Measurements from ENCODE around the gene TMPRSS13. TPM values are rescaled to one million over a fixed set of nuclear protein-coding genes. Genes with fewer than 3 reads are reported as not detected.

TMPRSS13 gene
- total and polyA plus RNA-seq, 2 experiments from 2014 or later = not detected

GRCh38 chr11:117946156-117946841 is 17.1 kb upstream of the TMPRSS13 start:
- Histone ChIP-seq H3K27ac (no peak overlapping the region), H3K9ac (no peak overlapping the region), H3F3A (ENCODE audit: insufficient read depth) (no peaks in the 10 kb centered on the region), H3K9me2 (ENCODE audit: insufficient read depth) (no peaks in the 10 kb centered on the region), H3K4me2 (ENCODE audit: unreplicated experiment) (no peak overlapping the region), H2AFZ (no peak overlapping the region), H3K27me3 (replicated peaks; ENCODE audit: insufficient read depth) (peaks cover 34% of the 10 kb centered on the region), H4K20me1 (ENCODE audit: insufficient read depth) (no peaks in the 10 kb centered on the region), H3K4me1 (ENCODE audit: insufficient read depth) (no peaks in the 10 kb centered on the region), H3K9me3 (ENCODE audit: low read depth) (no peaks in the 10 kb centered on the region), H3K36me3 (ENCODE audit: low read depth) (no peaks in the 10 kb centered on the region), H3K79me2 (ENCODE audit: insufficient read depth) (no peaks in the 10 kb centered on the region), H3K4me3 (no peak overlapping the region)
- in situ Hi-C loops (cut with MboI) = no loop called here
- 56 to 68% methylated on average over 5 of the region's 5 CpGs for WGBS, 2 experiments (ENCODE audit: low coverage in 1 of 2, low lambda C conversion rate in 2 of 2, missing lambda C conversion rate in 2 of 2)
- no peak for DNase-seq
- TF ChIP-seq EZH2phosphoT487 (IDR thresholded peaks at IDR 0.05; ENCODE audit: insufficient read depth, low read depth) = no peak
- TF ChIP-seq EZH2 (IDR thresholded peaks at IDR 0.05; ENCODE audit: insufficient read depth, poor library complexity, severe bottlenecking) = no peak

GRCh38 chr11:117945047-117945810 is 16.0 kb upstream of the TMPRSS13 start:
- H3K27me3 ChIP-seq (replicated peaks; ENCODE audit: insufficient read depth) = peaks cover 36% of the 10 kb centered on the region
- H3K27ac ChIP-seq = no peak overlapping the region
- no peaks in the 10 kb centered on the region for H3K9me2 ChIP-seq (ENCODE audit: insufficient read depth)
- TF ChIP-seq EZH2 (IDR thresholded peaks at IDR 0.05; ENCODE audit: insufficient read depth, poor library complexity, severe bottlenecking) = no peak
- no peak for TF ChIP-seq EZH2phosphoT487 (IDR thresholded peaks at IDR 0.05; ENCODE audit: insufficient read depth, low read depth)
- H3K9ac ChIP-seq = no peak overlapping the region
- H3K4me3 ChIP-seq = no peak overlapping the region
- H3K9me3 ChIP-seq (ENCODE audit: low read depth) = no peaks in the 10 kb centered on the region
- no peaks in the 10 kb centered on the region for H3F3A ChIP-seq (ENCODE audit: insufficient read depth)
- H4K20me1 ChIP-seq (ENCODE audit: insufficient read depth) = no peaks in the 10 kb centered on the region
- in situ Hi-C loops (cut with MboI) = no loop called here
- no peaks in the 10 kb centered on the region for H3K4me1 ChIP-seq (ENCODE audit: insufficient read depth)
- H3K79me2 ChIP-seq (ENCODE audit: insufficient read depth) = no peaks in the 10 kb centered on the region
- WGBS, 2 experiments (ENCODE audit: low coverage in 1 of 2, low lambda C conversion rate in 2 of 2, missing lambda C conversion rate in 2 of 2) = 40 to 44% methylated on average over 7 of the region's 7 CpGs
- H3K4me2 ChIP-seq (ENCODE audit: unreplicated experiment) = no peak overlapping the region
- DNase-seq = no peak
- no peaks in the 10 kb centered on the region for H3K36me3 ChIP-seq (ENCODE audit: low read depth)
- no peak overlapping the region for H2AFZ ChIP-seq

- Histone ChIP-seq H3K27me3 (replicated peaks; ENCODE audit: insufficient read depth) (peaks cover 36% of the 10 kb centered on the region), H3K9me2 (ENCODE audit: insufficient read depth) (no peaks in the 10 kb centered on the region), H3F3A (ENCODE audit: insufficient read depth) (no peaks in the 10 kb centered on the region), H3K36me3 (ENCODE audit: low read depth) (no peaks in the 10 kb centered on the region), H3K9ac (no peak overlapping the region), H3K9me3 (ENCODE audit: low read depth) (no peaks in the 10 kb centered on the region), H3K27ac (no peak overlapping the region), H3K79me2 (ENCODE audit: insufficient read depth) (no peaks in the 10 kb centered on the region), H2AFZ (no peak overlapping the region), H4K20me1 (ENCODE audit: insufficient read depth) (no peaks in the 10 kb centered on the region), H3K4me3 (no peak overlapping the region), H3K4me2 (ENCODE audit: unreplicated experiment) (no peak overlapping the region), H3K4me1 (ENCODE audit: insufficient read depth) (no peaks in the 10 kb centered on the region)
- in situ Hi-C loops (cut with MboI) = no loop called here
- 80 to 81% methylated on average over 5 of the region's 5 CpGs for WGBS, 2 experiments (ENCODE audit: low coverage in 1 of 2, low lambda C conversion rate in 2 of 2, missing lambda C conversion rate in 2 of 2)
- TF ChIP-seq EZH2 (IDR thresholded peaks at IDR 0.05; ENCODE audit: insufficient read depth, poor library complexity, severe bottlenecking) = no peak
- no peak for TF ChIP-seq EZH2phosphoT487 (IDR thresholded peaks at IDR 0.05; ENCODE audit: insufficient read depth, low read depth)
- DNase-seq = no peak
Observed at GRCh38 chr11:117944554-117944953, 15.4 kb upstream of the TMPRSS13 start.

GRCh38 chr11:117941976-117942654 is 12.9 kb upstream of the TMPRSS13 start:
- 54 to 56% methylated on average over 6 of the region's 6 CpGs for WGBS, 2 experiments (ENCODE audit: low coverage in 1 of 2, low lambda C conversion rate in 2 of 2, missing lambda C conversion rate in 2 of 2)
- H3K27ac ChIP-seq = no peak overlapping the region
- no peak overlapping the region for H3K4me2 ChIP-seq (ENCODE audit: unreplicated experiment)
- H4K20me1 ChIP-seq (ENCODE audit: insufficient read depth) = no peaks in the 10 kb centered on the region
- no peaks in the 10 kb centered on the region for H3K79me2 ChIP-seq (ENCODE audit: insufficient read depth)
- H2AFZ ChIP-seq = no peak overlapping the region
- no peaks in the 10 kb centered on the region for H3K9me2 ChIP-seq (ENCODE audit: insufficient read depth)
- H3K9me3 ChIP-seq (ENCODE audit: low read depth) = no peaks in the 10 kb centered on the region
- no peak overlapping the region for H3K9ac ChIP-seq
- no peaks in the 10 kb centered on the region for H3K36me3 ChIP-seq (ENCODE audit: low read depth)
- peaks cover 38% of the 10 kb centered on the region for H3K27me3 ChIP-seq (replicated peaks; ENCODE audit: insufficient read depth)
- no peaks in the 10 kb centered on the region for H3K4me1 ChIP-seq (ENCODE audit: insufficient read depth)
- in situ Hi-C loops (cut with MboI) = no loop called here
- no peaks in the 10 kb centered on the region for H3F3A ChIP-seq (ENCODE audit: insufficient read depth)
- TF ChIP-seq EZH2phosphoT487 (IDR thresholded peaks at IDR 0.05; ENCODE audit: insufficient read depth, low read depth) = no peak
- no peak for TF ChIP-seq EZH2 (IDR thresholded peaks at IDR 0.05; ENCODE audit: insufficient read depth, poor library complexity, severe bottlenecking)
- no peak for DNase-seq
- H3K4me3 ChIP-seq = no peak overlapping the region
